NCI-H748 (cell line): Measurements from ENCODE around the gene HECW1.

ENCODE experiments used
- DNase-seq: peaks from one replicate; lab custom pipeline; 2025; ENCODE audit not compliant: unreplicated experiment; lab: John Stamatoyannopoulos, UW

The HECW1 gene

DNA sequence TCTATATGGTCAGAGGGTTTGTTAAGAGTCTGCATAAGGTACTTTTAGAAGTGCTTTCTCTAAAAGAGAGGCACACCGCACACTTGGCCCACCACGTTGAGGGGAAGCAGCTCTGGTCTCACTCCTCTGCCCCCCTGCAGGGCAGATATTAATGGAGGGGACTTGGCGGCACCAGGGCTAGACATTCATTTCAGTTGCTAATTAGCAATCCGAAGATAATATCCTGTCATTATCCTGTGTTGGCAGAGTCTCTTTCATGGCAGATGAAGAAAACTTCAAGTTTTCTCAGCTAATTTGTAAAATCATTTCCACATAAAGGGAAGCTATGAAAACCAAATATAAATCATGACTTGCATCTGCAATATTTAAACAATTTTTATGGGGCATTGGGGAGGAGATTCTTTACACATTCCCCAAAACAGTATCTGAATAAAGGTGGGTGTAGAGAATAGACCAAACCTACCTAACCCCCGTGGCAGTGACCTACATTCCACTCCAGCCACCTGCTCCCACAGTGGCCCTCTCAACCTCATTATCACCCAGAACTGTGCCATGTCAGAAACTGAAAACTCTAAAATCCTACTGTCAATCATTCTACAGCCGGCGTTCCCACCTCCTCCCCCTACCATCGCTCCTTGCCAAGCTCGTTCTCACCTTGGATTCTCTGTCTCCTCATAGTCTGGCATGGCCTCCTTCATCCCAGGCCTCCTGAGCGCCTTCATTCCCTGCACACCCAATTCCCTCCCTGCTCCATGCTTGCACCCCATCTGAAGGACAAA, 416.3 kb downstream of the HECW1 start:
- DNase-seq: no peak

GRCh38 chr7:43530553-43531410, 418.3 kb downstream of the HECW1 start:
- DNase-seq: no peak

DNA sequence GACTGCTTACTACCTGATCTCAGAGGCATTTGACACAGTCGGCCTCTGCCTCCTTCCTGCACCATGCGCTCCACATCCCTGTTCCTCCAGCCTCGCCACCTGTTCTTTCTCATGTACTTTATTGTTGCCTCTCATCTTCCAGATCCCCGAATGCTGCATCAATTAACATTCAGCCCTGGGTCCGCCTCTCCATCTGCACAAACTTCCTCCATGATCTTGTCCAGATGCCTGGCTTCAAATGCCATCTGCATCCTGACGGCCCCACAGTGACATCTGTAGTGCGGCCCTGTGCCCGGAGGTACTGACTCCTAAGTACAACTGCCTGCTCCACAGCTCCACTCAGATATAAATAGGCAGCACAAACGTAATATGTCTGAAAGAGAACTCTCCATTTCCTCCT, 419.3 kb downstream of the HECW1 start:
- DNase-seq: no peak

- DNase-seq: no peak
These were observed 421.5 kb downstream of the HECW1 start for GRCh38 chr7:43533801-43534479.

- DNase-seq: no peak
These were observed 422.6 kb downstream of the HECW1 start for GRCh38 chr7:43535031-43535451.

DNA sequence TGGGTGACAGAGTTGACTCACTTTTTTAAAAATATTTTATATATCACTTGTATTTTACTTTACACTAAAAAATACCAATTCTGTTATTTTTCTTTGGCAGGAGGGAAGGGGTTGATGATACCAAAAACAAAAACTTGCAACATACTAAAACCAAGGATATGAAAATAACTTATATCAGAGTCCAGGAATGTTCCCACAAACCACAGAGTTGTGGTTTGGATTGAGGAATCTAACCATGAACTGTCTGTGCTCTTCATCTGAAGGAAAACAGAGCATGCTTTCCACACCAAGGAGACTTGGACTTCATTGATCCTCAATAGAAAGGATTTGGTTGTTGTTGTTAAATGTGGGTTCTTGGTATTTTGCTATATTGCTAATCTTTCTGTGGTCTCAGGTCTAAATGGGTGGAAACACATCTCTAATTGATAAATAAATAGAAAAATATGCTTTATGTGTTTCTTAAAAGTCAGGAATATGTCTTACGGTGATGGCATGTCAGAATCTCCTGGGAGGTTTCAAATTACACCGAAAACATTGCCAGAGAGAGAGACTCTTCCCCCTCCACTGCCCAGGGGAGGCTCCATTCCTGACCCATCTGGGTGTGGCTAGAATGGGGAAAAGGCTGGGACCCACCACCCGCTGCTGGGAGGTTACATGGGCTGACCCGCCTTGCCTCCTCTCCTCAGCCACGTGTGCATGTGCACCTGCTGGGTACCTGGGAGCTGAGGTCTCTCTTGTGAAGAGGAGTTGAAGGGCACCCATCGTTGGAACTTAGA, 423.6 kb downstream of the HECW1 start:
- DNase-seq: no peak

- DNase-seq: no peak
These were observed 424.3 kb downstream of the HECW1 start for GRCh38 chr7:43536773-43537172.

DNA sequence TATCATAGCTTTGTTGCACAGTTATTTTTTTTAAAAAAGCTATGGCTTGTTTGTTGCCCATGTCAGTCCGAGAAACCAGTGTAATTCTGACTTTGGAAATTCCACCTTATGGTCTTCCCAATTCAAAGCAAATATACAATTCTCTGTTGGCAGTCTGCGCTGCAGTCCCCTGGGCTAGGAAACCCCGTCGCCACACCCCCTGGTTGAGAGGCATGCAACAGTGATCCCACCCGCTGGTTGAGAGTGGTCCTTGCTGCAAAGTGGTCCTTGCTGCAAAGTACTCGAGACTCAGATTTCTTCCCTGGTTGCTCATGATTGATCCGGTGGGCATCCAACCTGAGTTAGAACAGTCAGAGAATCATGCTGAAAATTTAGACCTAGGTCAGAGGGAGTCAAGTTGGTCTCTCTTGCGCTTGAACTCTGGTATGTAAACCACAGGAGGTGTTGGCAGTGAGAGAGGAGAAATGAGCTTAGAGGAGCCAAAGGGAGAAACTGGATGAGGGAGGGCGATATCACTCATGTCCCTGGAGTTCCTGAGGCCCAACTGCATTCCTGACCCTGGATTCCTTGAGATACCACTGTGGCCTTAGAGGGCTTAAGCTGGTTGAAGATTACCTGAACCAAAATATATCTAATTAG, 425.4 kb downstream of the HECW1 start:
- DNase-seq: no peak

DNA sequence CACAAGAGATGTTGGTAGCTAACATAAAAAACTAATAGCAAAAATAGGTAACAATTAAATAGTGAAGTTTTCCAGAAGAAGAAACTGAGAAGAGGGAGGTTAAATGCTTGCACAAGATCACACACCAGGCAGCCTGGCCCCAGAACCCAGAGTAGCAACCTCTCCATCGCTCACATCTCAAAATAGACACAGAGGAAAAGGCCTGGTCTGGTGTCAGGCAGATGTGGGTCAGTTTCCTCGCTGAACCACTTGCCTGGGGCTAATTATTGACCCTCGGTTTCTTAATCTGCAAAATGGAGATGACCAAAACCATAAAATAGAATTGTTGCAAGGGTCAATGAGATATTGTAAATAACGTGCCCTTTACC, 425.9 kb downstream of the HECW1 start:
- no peak for DNase-seq

- DNase-seq: no peak
These were observed 428.0 kb downstream of the HECW1 start for GRCh38 chr7:43540471-43540870.

- DNase-seq: no peak
These were observed 430.3 kb downstream of the HECW1 start for GRCh38 chr7:43542716-43543115.

DNA sequence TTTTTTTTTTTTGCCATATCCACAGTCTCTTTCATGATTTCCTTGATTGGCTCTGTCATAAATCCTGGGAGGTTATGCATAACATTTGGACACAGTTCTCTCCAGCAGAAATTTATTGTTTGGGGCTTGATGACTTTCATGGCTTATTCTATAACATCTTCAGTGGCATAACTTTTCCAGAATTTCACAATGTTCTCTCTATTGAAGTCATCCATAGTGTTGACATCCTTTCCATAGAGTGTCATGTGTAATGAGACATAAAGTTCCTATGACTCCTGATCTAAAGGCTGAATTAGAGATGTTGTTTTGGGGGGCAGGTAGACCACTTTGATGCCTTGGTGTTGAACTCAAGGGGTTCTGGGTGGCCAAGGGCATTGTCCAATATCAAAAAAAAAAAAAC, 433.8 kb downstream of the HECW1 start:
- DNase-seq: no peak

DNA sequence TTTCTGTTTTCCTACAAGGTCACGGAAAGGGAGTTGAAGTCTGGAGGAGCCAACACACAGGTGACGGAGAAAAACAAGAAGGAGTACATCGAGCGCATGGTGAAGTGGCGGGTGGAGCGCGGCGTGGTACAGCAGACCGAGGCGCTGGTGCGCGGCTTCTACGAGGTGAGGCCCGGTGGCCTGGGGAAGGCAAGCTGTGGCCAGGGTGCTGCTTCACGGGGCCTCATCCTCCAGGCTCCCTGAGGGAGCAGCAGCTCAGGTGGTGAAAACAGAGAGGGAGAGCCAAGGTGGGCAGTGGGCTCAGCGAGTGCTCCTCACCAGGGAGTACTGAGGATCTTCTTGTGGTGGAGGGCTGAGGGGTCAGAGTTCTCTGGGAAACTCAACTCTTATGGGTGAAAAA, 438.0 kb downstream of the HECW1 start:
- no peak for DNase-seq

- no peak for DNase-seq
These were observed 439.7 kb downstream of the HECW1 start for GRCh38 chr7:43552122-43552521.

DNA sequence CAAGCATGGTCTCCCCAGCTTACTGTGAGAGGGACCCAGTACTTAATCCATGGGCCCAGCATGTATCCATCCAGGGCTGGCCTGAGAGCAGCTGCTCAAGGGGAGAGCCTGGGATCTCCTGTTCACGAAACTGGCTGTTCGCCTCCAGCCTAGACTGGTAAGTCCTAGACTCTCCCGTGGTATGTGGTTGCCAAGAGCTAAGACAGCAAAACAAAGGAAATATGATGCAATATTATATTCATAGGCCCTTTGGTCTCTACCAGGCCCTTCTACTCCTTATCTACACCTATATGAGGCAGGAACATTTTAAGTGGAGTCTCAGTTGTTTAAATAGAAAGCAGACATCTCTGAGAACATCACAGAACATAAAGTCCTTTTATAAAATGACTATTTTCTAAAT, 441.6 kb downstream of the HECW1 start:
- DNase-seq: no peak

GRCh38 chr7:43554423-43554822, 442.0 kb downstream of the HECW1 start:
- no peak for DNase-seq

DNA sequence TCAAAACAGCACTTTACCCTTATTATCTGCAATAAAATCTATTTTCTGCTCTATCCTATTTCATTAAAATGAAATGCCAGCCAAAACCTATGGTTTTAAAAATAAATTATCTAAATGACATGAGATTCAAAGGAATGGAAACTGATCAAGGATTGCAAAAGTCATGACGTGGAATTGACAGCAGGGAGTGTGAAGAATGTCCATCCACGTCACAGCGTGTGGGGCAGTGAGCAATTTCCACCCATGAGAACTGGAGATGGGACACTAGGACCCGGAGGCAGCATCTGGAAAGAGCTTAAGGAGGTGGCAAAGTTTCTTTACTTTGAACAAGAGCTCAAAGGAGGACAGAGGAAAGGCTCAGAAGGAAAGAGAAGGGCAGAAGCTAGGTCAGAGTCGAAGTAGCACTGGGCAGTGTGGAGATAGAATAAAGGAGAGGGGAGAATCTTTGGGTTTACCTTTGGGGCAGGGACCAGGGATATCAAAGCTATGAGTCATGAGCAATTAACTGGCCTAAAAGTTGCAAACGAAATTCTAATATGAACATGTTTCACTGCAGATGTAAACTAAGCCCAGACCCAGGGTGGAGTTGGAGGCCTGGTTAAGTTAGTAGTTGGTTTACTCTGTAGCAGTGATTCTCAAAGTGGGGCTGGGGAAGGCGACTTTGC, 445.5 kb downstream of the HECW1 start:
- DNase-seq: no peak

DNA sequence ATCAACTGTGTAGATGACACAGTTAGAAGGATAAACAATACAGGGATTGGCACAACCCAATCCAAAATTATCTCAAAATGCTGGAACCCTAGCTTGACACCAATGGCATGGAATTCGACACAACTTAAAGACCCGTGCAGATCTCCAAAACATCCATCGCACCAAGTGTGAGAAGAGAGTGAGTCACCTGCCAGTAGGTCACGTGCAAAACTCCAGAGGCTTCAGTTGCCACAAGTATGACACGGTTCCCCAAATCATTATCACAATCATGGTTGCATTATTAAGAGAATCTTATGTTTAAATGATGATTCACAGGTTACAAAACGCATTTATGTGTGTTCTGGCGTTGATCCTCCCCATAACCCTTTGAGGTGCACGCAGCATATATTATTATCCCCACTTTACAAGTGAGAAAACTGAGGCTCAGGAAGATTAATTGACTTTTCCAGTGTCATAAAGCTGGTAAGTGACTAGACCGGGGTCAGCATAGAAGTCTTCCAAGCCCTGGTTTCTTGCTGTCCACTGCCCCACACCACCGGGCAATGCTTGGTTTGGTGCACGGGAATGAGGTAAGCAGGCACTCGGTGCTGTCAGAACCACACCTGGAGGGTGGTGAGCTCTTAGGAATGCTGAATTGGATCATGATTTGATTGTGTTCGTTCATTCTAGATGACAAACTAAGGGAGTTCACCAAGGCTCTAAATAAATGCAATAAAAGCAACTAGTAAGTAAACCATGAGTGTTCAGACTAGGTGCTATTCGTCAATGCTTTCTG, 446.9 kb downstream of the HECW1 start:
- DNase-seq: no peak

- DNase-seq: no peak
These were observed 447.5 kb downstream of the HECW1 start for GRCh38 chr7:43559946-43560335.
